T-helper 17 cell (primary cell): ENCODE data around the gene RAB3C. TPM values are rescaled to one million over a fixed set of nuclear protein-coding genes. Genes with fewer than 3 reads are reported as not detected.
"Not testable (repeated sequence)": the region's sequence is repeated elsewhere in the genome, so short reads cannot be mapped to it uniquely, and the experiment has no call there.

Experiments
- ATAC-seq: fragments of 150-1000 bp; cut with Tn5 transposase; 2 replicates; pipeline ENCODE4 v1.10.0; 2021; ENCODE audit warnings: mild to moderate bottlenecking, moderate library complexity
- DNase-seq, 3 donors: peaks; one replicate each; pipeline versions ENCODE4 v3.0.0 to v3.0.0-alpha.2; 2020 to 2021
- H3K9me3 ChIP-seq: one replicate; pipeline ENCODE4 v1.7.0; 2013; ENCODE audit warnings: low read length, mild to moderate bottlenecking; ENCODE audit not compliant: control insufficient read depth, poor library complexity, severe bottlenecking
- H3K27ac Mint-ChIP-seq: one replicate; pipeline ENCODE4 v1.8.0; 2022; ENCODE audit warnings: mild to moderate bottlenecking, moderate library complexity, mixed read lengths
- H3K27me3 Mint-ChIP-seq: one replicate; pipeline ENCODE4 v1.8.0; 2022; ENCODE audit warnings: mixed read lengths
- H3K36me3 Mint-ChIP-seq: one replicate; pipeline ENCODE4 v1.8.0; 2022; ENCODE audit warnings: low read depth, mixed read lengths
- H3K4me1 Mint-ChIP-seq: one replicate; pipeline ENCODE4 v1.8.0; 2022; ENCODE audit warnings: mild to moderate bottlenecking, mixed read lengths
- H3K4me3 Mint-ChIP-seq: one replicate; pipeline ENCODE4 v1.8.0; 2022; ENCODE audit warnings: mild to moderate bottlenecking, moderate library complexity, mixed read lengths
- total RNA-seq, 4 donors: library from RNA in 2 of 4; stranded (reverse) in 2 of 4; gene quantifications; one replicate each; pipeline ENCODE4 v1.2.3 and lab custom pipeline; 2022 to 2026

Gene RAB3C
- total RNA-seq, 2 donors from 2014 or later, result 0.03 TPM; not detected in 1

GRCh38 chr5:58703925-58704555, 121.2 kb downstream of the RAB3C start:
- Mint-ChIP-seq H3K36me3 (no peaks in the 10 kb centered on the region), H3K4me1 (peaks cover 2% of the 10 kb centered on the region), H3K27me3 (peaks cover 35% of the 10 kb centered on the region), H3K27ac (no peak overlapping the region), H3K4me3 (no peak overlapping the region)
- no peaks in the 10 kb centered on the region for H3K9me3 ChIP-seq
- no peak for DNase-seq
- no peak for ATAC-seq

DNA sequence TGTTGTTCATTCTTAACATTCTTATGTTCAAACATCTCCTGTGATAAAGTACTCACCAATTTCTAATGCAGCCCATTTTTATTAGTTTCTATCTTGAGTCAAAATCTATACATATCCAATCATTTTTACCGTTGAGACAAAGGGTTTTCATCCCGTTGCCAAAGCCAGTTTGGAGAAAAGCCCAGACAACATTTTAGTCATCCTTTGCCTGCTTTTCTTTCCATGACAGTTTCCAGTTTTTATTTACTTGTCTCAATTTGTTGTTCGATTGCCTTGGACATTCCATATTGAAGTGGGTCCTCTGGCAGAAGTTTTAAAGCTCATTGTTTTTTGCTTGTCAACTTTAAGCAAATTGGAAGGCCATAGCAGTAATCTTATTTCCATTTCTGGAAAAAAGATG, 123.9 kb downstream of the RAB3C start:
- Mint-ChIP-seq H3K27me3 (peaks cover 52% of the 10 kb centered on the region), H3K4me3 (no peak overlapping the region), H3K4me1 (peaks cover 2% of the 10 kb centered on the region), H3K27ac (no peak overlapping the region), H3K36me3 (peaks cover 3% of the 10 kb centered on the region)
- H3K9me3 ChIP-seq, result no peaks in the 10 kb centered on the region
- no peak for DNase-seq
- no peak for ATAC-seq

DNA sequence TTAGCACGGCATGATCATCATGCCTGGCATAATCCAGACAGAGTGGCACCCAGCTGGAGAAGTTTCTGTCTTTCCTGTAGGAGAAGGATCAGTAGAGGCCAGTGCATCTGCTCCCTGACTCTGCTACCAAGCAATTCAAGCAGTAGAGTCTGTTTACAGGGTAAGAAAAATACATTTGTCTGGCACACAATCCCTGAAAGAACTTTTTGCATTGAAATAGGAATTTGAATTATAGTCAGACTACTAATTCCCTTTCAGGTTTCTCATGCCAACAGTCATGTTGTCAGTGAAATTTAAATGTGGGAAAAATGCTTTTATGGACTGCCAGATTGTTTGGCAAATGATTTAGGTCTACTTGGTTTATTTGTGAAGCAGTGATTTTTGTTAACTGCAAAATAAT, 125.6 kb downstream of the RAB3C start:
- DNase-seq (no peak), ATAC-seq (no peak)
- H3K9me3 ChIP-seq, result no peaks in the 10 kb centered on the region
- H3K4me1 Mint-ChIP-seq, result peaks cover 2% of the 10 kb centered on the region
- H3K27ac Mint-ChIP-seq, result no peak overlapping the region
- H3K27me3 Mint-ChIP-seq, result peaks cover 49% of the 10 kb centered on the region
- peaks cover 3% of the 10 kb centered on the region for H3K36me3 Mint-ChIP-seq
- no peak overlapping the region for H3K4me3 Mint-ChIP-seq

GRCh38 chr5:58710425-58710824, 127.5 kb downstream of the RAB3C start:
- H3K9me3 ChIP-seq, ATAC-seq, DNase-seq, H3K4me3 Mint-ChIP-seq, H3K4me1 Mint-ChIP-seq, H3K36me3 Mint-ChIP-seq, H3K27ac Mint-ChIP-seq: not testable (repeated sequence)
- peaks cover 38% of the 10 kb centered on the region for H3K27me3 Mint-ChIP-seq

- Mint-ChIP-seq H3K36me3 (peaks cover 3% of the 10 kb centered on the region), H3K27ac (no peak overlapping the region), H3K4me3 (no peak overlapping the region), H3K27me3 (peaks cover 34% of the 10 kb centered on the region), H3K4me1 (no peaks in the 10 kb centered on the region)
- DNase-seq (no peak), ATAC-seq (no peak)
- H3K9me3 ChIP-seq, result no peaks in the 10 kb centered on the region
These were observed 128.0 kb downstream of the RAB3C start for GRCh38 chr5:58710871-58711270.

GRCh38 chr5:58711965-58712364, 129.1 kb downstream of the RAB3C start:
- H3K9me3 ChIP-seq, result no peaks in the 10 kb centered on the region
- H3K36me3 Mint-ChIP-seq, result peaks cover 3% of the 10 kb centered on the region
- peaks cover 23% of the 10 kb centered on the region for H3K27me3 Mint-ChIP-seq
- H3K27ac Mint-ChIP-seq, result no peak overlapping the region
- DNase-seq (no peak), ATAC-seq (no peak)
- H3K4me1 Mint-ChIP-seq, result no peaks in the 10 kb centered on the region
- no peak overlapping the region for H3K4me3 Mint-ChIP-seq

DNA sequence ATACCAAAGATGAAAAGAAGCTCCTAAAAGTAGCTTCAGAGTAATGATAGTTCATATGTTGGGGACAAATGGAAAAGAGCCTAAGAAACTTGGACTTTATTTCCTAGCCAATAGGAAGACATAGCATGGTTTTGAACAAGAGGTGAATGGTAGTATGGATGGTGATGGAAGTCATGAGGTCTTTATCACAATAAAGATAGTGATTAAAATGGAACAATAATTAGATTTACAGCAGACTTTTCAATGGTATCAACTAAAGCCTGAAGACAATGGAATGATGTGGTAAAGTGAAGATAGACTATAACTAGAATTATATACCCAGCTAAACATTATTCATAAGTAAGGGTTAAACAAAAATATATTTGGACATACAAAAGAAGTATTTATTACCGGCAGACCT, 131.2 kb downstream of the RAB3C start:
- no peak overlapping the region for H3K27ac Mint-ChIP-seq

DNA sequence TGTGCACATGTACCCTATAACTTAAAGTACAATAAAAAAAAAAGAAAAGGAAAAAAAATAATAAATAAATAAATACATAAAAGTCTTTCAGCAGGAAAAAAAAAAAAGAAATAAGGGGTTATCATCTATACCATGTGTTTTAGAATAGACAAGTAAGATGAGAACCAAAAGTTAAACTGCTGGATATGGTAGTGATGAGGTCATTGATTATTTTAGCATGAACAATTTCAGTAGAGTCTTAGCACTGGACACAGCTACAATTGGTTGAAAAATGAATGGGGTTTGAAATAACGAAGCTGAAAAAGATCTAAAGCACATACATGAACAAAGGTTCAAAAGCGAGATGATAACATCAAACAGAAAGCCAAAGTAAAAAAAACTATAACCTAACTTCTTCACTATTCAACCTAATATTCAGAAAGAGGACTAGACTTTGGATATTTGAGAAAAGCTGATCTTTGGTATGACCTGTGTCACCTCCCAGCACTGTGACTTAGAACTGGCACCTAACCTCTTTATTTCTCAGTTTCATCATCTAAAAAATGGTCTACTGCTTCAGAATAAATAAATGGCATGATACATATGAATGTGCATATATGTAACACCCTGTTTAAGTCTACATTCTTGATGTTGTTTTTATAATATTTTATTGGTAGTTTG, 133.3 kb downstream of the RAB3C start:
- ATAC-seq, result no peak
- Mint-ChIP-seq H3K36me3 (no peaks in the 10 kb centered on the region), H3K27ac (no peak overlapping the region), H3K27me3 (peaks cover 18% of the 10 kb centered on the region), H3K4me1 (no peaks in the 10 kb centered on the region), H3K4me3 (no peak overlapping the region)
- no peaks in the 10 kb centered on the region for H3K9me3 ChIP-seq
- DNase-seq, result no peak

More for the DNA sequence above, 131.2 kb downstream of the RAB3C start:
- no peaks in the 10 kb centered on the region for H3K4me1 Mint-ChIP-seq
- peaks cover 3% of the 10 kb centered on the region for H3K36me3 Mint-ChIP-seq
- no peaks in the 10 kb centered on the region for H3K9me3 ChIP-seq
- H3K27me3 Mint-ChIP-seq, result peaks cover 33% of the 10 kb centered on the region
- DNase-seq, result no peak
- no peak overlapping the region for H3K4me3 Mint-ChIP-seq
- no peak for ATAC-seq

DNA sequence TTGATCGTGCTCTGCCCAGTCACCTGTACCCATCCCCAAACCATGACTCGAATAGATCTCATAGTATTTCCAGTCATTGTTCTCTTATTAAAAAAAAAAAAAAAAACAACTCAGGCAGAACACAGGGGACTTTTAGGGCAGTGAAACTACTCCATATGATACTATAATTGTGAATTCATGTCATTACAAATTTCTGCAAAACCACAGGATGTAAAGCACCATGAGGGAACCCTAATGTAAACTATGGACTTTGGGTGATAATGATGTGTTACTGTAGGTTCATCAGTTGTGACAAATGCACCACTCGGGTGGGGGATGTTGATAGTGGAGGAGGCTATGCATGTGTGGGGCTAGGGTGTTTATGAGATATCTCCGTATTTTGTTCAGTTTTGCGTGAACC, 133.8 kb downstream of the RAB3C start:
- H3K9me3 ChIP-seq, result no peaks in the 10 kb centered on the region
- DNase-seq (no peak), ATAC-seq (no peak)
- H3K27ac Mint-ChIP-seq, result no peak overlapping the region
- H3K36me3 Mint-ChIP-seq, result no peaks in the 10 kb centered on the region
- H3K4me3 Mint-ChIP-seq, result no peak overlapping the region
- no peaks in the 10 kb centered on the region for H3K4me1 Mint-ChIP-seq
- peaks cover 16% of the 10 kb centered on the region for H3K27me3 Mint-ChIP-seq

GRCh38 chr5:58717303-58718007, 134.6 kb downstream of the RAB3C start:
- Mint-ChIP-seq H3K4me3 (no peak overlapping the region), H3K36me3 (no peaks in the 10 kb centered on the region), H3K27ac (no peak overlapping the region), H3K4me1 (no peaks in the 10 kb centered on the region), H3K27me3 (peaks cover 16% of the 10 kb centered on the region)
- DNase-seq (no peak), ATAC-seq (no peak)
- no peaks in the 10 kb centered on the region for H3K9me3 ChIP-seq

DNA sequence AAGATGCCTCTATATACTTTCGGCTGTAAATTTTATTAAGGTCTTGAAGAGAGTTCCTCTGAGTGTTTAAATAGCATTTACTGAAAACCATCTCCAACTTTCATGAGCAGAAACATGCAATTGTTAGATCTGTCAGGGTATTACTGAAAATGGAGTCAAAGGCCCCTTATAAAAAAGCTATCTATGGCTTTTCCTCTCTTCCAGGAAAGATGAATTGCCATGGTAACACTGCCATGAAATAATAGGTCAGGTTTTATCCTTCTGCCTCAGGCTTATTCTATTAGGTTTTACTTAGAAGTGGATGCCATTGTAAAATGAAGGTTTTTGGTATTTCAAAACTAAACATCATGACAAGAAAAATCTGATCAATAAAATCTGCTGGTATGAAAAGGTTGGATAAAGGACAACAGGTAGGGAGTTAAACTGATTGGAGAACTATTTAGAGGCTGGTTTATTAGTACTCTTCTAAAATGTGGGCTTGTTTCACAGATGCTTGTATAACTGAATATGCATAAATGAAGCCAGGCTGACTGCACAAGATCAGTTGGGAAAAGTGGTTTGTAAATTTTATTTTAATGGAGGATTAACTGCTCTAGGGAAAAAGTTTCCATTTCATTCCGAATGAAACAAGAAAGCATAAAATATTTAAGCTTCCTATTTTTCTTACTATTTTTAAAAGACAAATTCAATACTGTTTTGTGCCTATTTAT, 135.5 kb downstream of the RAB3C start:
- Mint-ChIP-seq H3K36me3 (no peaks in the 10 kb centered on the region), H3K27me3 (peaks cover 16% of the 10 kb centered on the region), H3K27ac (no peak overlapping the region), H3K4me3 (no peak overlapping the region), H3K4me1 (no peaks in the 10 kb centered on the region)
- no peak for ATAC-seq
- no peak for DNase-seq
- no peaks in the 10 kb centered on the region for H3K9me3 ChIP-seq

DNA sequence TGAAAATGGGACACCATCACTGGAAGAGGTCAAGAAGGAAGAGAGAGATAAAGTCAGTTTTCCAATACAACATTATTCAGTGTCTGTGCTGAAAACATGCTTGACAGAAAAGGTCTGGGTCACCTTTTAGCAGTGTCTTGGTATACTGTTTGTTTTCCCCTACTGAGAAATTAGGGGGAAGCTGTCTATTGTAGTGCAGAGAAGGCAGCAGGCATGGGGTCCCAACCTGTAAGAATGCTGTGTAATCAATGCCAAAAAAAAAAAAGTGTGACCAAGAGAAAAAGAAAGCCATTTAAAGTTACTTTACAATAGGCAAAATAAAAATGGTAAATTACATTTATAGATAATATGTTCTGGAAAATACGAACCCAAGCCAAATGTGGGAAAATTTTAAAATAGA, 139.3 kb downstream of the RAB3C start:
- no peak for DNase-seq
- H3K9me3 ChIP-seq, result no peaks in the 10 kb centered on the region
- H3K27me3 Mint-ChIP-seq, result peaks cover 15% of the 10 kb centered on the region
- no peak for ATAC-seq
- no peak overlapping the region for H3K4me3 Mint-ChIP-seq
- H3K4me1 Mint-ChIP-seq, result no peaks in the 10 kb centered on the region
- H3K27ac Mint-ChIP-seq, result no peak overlapping the region
- no peaks in the 10 kb centered on the region for H3K36me3 Mint-ChIP-seq

GRCh38 chr5:58724992-58725391, 142.1 kb downstream of the RAB3C start:
- Mint-ChIP-seq H3K36me3 (peaks cover 3% of the 10 kb centered on the region), H3K4me3 (no peak overlapping the region), H3K27me3 (peaks cover 13% of the 10 kb centered on the region), H3K27ac (no peak overlapping the region), H3K4me1 (no peaks in the 10 kb centered on the region)
- ATAC-seq, result no peak
- H3K9me3 ChIP-seq, result no peaks in the 10 kb centered on the region
- DNase-seq, result no peak
